ENCODE measurements around the gene IFFO2. TPM values are rescaled to one million over a fixed set of nuclear protein-coding genes. Genes with fewer than 3 reads are reported as not detected.

Gene IFFO2
- total RNA-seq, 1 donor from 2014 or later = 5.4 TPM

DNA sequence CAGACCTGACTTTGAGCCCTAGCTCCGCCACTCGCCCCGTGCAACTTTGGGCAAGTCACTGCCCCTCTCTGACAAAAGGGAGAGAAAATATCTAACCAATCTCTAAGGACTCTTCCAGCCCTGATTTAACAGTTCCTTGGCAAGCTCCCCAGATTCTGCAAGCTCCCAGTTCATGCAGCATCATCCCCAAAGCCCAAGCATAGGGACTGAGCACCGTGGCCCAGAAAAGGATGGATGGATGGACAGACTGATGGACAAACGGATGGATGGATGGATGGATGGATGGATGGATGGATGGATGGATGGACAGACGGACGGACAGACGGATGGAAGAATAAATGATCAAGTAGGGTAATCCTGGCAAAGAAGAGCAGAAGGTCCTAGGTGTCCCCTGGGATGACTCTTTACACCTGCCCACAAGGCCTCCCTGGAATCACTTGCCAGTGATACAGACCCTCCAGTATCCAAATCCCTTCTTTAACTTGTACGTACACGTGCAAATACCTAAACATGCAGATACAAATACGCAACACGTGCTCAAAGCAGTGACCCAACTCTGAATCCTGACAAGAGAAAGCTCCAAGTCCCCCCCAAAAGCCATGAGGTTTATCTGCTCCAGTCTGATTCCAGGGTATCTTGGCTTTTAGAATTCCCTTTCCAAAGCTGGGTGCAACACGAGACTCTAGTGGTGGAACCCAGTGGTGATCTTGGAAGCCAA is 16.0 kb downstream of the IFFO2 start:
- intact Hi-C loops (cut with DNase I) = no loop called here
- DNase-seq (ENCODE audit: low spot score) (no peak), ATAC-seq (no peak)

DNA sequence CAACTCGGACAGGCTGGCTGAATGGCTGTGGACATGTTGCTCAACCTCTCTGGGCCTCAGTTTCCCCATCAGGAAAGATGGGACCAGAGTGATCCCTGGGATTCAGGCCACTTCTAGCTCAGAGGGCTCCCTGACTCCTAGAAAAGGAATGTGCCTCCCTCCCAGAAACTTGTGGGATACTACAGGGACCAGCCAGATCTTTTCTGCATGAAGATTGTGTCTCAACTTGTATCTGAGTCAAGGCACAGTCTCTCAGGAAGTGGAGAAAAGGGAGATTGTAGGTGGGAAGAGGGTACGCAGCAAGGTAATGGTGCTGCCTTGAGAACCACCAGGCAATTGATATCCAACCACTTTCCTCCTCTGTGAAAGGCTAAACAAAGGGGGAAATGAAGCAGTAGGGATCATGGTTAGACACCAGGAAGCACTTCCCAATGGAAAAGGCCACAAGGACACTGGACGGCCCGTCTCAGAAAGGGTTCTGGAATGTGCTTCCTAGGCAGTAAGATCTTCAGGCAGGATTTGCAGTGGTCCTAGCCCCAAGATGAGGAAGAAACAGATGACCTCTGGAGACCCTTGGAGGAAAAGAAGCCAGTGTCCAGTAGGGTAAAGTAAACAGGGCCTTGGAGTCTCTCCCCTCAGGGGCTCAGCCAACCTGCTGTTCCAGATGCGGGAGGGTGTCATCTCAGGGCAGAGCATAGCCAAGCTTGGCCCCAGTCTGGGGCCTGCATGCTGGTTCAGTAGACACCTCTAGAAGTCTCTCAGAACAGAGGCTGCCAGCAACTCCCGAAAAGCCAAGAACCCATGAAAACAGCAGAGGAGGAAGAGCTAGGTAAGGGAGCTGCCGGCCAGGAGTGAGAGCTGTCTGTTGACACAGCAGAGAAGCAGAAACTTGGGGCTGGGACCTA is 16.8 kb downstream of the IFFO2 start:
- ATAC-seq (no peak), DNase-seq (ENCODE audit: low spot score) (no peak)
- intact Hi-C loops (cut with DNase I) = no loop called here

DNA sequence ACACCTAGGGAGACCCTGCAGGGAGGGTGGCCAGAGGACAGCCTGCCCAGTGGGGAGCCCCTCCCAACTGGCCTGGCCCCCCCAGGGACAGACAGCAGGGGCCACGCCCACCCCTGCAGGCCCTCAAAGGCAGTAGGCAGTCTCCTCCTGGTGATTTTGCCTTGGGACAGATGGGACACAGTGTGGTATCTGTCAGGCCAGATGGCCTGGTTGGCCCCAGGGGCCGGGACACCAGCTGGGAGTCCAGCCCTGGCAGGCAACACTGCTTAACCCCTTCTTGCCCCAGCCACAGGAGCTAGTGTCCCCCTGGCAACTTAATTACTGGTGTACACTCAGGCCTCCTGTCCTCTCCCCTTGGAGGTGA is 17.8 kb downstream of the IFFO2 start:
- no peak for ATAC-seq
- intact Hi-C loops (cut with DNase I) = no loop called here

DNA sequence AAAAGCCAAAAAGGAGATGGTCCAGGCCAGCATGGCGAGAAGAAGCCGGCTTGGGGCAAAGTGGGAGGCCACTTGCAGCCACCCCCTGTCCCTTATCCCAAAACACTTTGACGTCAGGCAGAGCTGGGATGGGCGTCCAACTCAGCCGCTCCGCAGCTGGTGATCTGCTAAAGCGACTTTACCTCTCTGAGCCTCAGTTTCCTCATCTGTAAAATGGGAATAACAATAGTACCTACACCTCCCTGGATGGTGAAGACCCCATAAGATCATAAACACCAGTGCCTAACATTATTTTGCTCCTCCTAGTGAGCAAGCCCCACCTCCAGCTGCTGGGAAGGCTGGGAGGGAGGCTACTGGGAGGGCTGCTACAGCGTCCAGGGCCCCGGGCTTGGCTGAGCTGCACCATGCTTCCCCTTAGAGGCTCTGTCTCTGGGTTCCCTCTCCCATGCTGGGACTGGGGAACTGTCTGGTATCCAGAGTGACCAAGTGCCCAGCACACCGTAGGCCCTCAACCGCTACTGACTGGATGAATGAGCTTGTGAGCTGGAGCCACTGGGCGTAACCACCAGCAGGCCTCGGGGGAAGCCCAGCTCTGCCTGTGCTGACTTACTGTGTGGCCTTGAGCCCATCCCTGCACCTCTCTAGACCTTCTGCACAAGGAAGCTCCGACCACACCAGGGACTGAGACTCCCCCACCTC is 18.3 kb downstream of the IFFO2 start:
- no peak for DNase-seq (ENCODE audit: low spot score)
- intact Hi-C loops (cut with DNase I) = no loop called here
- no peak for ATAC-seq

More for the DNA sequence above, 17.8 kb downstream of the IFFO2 start:
- no peak for DNase-seq (ENCODE audit: low spot score)

DNA sequence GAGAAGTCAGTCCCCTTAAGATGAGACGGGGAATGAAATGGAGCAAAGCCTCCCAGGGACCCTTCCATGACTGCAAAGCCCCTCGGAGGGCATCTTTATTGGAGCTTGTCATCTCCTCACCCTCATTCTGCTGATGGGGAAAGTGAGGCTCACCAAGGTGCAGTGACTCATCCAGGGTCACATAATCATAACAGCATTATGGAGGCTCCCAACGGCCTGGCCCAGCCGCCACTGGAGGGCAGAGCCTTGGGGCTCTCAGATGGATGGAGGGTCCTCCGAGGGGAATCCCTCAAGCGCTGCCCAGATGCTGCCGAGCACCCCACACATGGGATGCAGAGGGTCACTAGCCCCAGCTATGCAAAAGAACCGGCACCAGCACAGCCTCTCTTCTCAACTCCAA is 18.9 kb downstream of the IFFO2 start:
- intact Hi-C loops (cut with DNase I) = no loop called here
- DNase-seq (ENCODE audit: low spot score) (no peak), ATAC-seq (no peak)

DNA sequence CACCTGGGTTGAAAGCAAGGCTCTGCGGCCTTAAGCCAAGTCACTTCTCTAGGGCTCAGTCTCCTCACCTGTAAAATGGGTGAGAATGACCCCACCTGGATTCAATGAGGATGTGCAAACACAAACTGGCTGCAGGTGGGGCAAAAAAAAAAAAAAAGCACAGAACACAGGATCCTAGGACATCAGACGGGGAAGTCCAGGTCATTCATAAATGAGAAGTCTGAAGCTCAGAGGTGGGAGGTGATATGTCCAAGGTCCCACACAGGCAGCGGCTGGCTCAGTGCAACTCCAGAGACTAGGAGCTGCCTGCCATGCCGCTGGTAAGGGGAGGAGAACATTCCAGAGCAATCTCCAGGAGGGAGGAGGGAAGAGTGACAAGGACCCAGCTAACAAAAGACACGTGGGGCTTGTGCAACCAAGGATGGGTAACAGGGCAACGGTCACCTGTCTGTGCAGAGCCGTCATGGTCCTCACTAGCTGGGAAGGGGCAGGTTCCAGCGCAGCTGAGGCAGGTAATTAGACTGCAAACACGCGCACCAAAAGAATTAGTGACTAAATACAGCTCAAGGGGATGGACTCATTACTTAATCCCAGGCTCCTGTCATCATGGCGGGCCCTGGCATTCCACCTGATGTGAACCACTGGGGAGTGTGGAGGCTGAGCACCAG is 19.5 kb downstream of the IFFO2 start:
- no peak for ATAC-seq
- intact Hi-C loops (cut with DNase I) = no loop called here
- DNase-seq (ENCODE audit: low spot score) = no peak

DNA sequence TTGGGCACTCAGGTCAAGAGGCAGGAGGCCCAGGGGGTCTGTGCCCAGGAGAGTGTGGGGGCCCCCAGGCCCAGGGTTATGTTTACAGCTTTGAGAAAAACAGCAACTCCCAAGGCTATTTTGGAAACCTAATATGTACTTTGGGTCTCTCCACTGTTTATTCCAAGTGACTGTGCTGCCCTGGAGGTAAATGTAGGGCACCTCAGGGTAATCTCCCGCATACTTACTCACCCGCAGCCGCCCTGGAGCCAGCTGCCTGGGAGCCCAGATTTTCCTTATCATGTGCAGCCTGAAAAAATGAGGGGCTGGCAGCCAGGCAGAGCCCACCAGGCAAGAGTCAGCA is 20.0 kb downstream of the IFFO2 start:
- ATAC-seq = no peak

DNA sequence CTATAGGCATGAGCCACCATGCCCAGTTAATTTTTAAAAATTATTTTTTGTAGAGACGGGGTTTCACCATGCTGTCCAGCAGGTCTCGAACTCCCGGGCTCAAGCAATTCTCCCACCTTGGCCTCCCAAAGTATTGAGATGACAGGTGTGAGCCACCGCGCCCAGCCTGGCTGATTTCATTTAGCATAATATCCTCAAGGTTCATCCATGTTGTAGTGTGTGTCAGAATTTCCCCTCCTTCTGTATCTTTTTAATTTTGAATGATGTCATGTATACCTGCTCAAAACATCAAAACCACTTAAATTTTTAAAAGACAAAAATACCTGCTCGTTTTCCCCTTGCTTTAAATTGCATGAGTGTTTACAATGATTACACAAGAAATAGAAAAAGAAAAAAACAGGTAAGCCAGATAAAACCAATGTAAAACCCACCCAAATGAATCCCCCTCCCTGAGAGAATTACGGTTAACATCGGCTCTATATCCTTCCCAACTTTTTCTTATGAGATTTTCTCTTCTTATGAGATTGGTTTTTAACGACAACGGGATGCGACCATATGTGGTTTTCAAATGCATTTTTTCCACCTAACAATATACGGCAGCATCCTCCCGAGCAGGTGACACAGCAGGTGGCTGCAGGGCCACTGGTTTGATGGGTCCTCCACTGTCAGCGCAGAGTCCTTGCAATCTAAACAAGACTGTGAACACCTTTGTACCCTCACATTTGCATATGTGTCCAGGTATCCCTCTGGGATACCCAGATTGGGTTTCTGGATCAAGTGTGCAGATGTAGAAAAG is 22.1 kb downstream of the IFFO2 start:
- ATAC-seq (no peak), DNase-seq (ENCODE audit: low spot score) (no peak)
- intact Hi-C loops (cut with DNase I) = no loop called here

More for the DNA sequence above, 20.0 kb downstream of the IFFO2 start:
- intact Hi-C loops (cut with DNase I) = no loop called here
- DNase-seq (ENCODE audit: low spot score) = no peak

DNA sequence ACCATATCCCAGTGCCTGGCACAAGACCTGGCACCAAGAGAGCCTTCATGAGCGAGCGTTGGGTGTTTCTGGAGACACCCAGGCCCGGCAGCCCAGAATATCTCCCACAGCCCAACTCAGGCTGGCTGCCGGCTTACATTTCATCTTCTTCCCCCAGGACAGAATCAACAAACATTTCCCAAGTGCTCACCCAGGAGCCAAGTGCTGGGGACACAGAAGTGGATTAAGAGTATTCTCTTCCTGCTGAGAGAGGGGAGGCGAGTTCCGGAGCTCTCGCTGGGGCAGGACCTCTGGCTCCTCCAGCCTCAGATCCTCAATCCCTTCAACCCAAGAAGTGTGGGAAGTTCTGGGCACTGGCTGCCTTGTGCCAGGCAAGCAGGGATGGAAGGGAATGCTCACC is 23.6 kb downstream of the IFFO2 start:
- DNase-seq (ENCODE audit: low spot score) (no peak), ATAC-seq (no peak)
- intact Hi-C loops (cut with DNase I) = no loop called here

DNA sequence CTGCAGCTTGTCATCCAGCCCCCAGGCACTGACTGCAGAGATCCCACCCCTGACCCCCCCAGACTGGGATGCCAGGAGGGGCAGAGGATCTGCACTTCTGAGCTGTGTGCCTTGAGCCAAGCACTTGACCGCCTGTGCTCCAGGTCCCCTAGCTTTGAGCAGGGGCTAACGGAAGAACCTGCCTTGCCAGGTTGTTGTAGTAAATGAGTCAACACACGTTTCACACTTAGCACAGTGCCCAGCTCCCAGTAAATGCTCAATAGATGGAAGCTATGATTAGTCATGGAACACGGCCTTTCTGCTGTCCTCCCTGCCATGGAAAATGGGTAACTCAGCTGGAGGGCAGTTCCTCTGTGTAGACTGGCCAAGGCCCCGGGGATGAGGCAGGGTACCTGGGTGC is 24.1 kb downstream of the IFFO2 start:
- intact Hi-C loops (cut with DNase I) = no loop called here
- DNase-seq (ENCODE audit: low spot score) = no peak
- ATAC-seq = no peak

DNA sequence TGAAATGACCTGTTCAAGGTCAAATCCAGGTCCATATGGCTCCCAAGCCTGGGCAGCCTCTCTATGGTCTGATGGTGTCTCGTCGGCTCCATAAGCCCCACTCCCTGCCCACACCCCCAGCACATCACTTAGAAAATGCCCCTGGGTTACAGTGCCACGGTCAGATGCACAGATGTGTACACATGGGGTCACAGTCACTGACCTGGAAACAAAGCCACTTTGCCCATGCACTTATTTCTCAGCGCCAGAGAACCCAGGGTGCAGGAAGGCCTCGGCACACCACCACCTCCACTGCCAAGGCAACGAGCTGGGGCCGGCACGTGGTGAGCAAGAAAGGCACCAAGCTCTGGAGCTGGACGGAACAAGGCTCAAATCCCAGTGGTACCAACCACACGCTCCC is 24.7 kb downstream of the IFFO2 start:
- intact Hi-C loops (cut with DNase I) = no loop called here
- DNase-seq (ENCODE audit: low spot score) = no peak

DNA sequence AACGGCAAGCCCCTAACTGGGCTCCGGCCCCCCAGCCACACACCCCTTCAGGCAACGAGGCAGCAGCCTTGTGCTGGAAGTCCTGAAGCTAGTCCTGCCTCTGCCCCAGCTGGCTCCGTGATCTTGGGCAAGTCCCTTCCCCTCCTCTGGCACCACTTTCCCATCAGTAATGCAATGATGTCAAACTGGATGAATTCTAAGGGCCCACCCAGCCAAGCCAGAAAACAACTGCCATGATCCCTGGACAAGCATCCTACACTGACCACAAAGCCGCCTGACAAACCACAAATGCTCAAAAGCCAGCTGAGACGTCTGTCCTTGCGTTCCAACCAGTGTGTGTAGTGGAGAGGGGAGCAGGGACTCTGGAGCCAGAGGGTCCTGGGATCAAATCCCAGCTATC is 26.8 kb downstream of the IFFO2 start:
- intact Hi-C loops (cut with DNase I) = no loop called here
- ATAC-seq = no peak
- DNase-seq (ENCODE audit: low spot score) = no peak

More for the DNA sequence above, 24.7 kb downstream of the IFFO2 start:
- ATAC-seq = no peak

DNA sequence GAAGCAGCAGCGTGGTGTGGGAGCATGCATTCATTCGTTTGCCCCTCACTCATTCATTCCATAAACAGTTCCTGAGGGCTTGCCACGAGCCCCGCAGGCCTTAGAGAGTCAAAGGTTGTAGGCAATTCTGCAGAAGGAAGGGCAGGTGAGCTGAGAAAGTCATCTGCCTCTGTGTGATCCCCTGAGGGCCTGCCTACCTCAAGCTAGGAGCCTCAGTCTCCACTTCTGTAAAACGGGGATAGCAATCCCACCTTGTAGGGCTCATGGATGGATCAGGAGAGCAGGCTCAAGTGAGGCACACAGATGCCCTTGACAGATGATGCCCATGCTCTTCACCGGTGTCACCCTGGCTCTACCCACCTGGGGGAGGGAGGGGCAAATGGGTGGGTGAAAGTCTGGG is 27.5 kb downstream of the IFFO2 start:
- no peak for DNase-seq (ENCODE audit: low spot score)
- ATAC-seq = no peak
- intact Hi-C loops (cut with DNase I) = no loop called here

DNA sequence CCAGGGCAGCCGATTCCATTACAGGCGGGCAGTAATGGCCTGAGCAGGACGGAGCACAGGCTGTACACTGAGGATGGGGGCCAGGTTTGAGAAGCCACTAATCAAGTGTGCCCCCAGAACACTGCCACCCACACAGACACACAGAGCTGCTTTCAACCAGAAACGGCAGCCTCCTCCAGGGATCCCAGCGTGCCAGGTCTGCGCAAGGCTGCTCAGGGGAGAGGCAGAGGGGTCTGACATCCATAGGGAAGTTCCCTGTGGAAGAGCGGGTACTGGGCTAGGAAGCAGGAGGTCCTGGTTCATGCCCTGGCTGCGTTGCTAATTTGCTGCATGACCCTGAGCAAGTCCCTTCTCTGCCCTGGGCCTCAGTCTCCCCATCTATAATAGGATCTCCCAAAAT is 28.1 kb downstream of the IFFO2 start:
- ATAC-seq (no peak), DNase-seq (ENCODE audit: low spot score) (no peak)
- intact Hi-C loops (cut with DNase I) = no loop called here

DNA sequence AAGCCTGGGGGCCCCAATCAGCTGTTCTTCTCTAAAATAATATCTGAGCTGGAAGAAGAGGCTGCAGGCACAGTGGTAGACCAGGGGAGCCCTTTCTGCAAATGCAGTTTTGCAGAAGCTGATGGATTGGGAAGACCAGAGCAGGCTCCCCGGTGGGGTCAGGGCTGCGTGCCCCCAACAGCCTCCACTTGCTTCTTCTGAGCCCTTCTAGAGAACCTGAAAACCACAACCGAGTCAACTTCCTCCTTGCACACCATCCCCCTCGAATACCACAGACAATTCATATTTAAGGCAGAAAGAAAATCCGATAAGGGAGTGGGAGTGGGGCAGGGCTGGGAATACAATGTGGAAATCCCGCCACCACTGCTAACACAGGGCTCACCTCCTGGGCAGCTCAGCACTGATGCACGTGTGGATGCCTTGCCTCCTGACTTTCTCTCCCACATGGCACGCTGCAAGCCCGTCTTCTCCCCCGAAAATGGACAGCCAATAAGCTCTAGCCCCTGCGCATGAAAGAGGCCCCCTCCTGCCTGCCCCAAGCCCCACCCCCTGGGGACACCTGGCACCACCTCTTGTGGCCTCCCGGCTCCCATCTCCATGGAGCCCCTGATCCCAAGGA is 28.7 kb downstream of the IFFO2 start:
- DNase-seq (ENCODE audit: low spot score) (no peak), ATAC-seq (no peak)
- intact Hi-C loops (cut with DNase I) = no loop called here

DNA sequence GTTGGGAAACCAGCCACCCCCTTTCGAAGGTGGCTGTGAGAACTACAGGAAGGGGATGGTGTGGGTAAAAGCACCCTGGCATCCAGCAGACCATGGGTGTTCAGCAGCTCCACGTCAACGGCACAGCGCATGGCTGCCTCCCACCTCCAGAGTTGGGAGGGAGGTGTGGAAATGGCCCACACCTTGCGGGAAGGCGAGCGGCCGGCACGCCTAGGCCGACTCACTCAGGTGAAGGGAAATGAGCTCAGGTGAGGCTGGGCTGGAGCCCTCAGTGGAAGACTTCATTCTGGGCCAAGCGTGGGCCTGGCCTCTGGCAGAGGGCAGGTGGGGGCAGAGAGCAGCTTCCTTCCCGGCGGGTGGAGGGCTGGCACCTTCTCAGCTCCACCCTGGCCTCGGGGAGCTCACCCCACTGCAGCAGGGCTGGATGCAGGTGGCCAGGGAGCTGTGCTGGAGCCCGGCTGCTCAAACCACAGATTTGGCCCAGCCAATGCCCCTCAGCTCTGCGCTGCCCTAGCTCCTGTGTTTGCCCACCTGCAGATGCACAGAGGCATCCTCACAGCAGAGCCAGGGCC is 29.3 kb downstream of the IFFO2 start:
- intact Hi-C loops (cut with DNase I) = no loop called here
- DNase-seq (ENCODE audit: low spot score) (no peak), ATAC-seq (no peak)

DNA sequence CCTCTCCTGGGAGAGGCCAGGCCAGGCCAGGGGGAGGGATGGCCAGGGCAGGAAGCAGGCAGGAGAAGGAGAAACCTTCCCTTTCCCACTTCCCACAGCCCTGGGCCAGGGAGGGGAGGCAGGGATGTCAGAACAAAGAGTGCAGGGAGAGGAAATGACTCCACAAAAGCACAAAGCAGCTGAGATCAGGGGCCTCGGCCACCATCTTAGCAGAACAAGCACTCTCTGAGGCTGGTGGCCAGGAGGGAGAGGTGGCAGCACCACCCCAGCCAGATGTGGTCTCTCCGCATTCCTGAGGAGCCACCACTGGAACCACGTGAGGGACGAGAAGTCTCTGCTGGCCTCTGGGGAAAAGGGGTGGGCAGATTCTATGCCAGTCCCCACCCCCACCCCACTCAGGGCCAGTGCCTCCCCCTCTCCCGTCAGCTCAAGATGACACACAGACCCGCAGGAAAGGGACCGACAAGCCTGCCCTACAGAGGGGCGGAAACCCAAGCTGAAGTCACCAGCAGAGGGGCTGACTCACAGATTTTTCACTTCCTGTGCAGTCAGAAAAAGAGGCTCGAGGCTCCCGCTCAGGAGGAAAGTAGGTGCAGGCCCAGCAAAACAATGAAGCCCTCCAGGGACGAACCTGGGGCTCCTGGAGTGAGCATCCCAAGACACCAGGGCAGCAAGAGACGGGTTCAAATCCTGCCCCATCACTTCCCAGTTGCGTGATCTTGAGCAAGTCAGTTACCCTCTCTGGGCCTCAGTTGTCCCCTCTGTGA is 30.0 kb downstream of the IFFO2 start:
- ATAC-seq = peak; percentile 17
- no peak for DNase-seq (ENCODE audit: low spot score)
- intact Hi-C loops (cut with DNase I) = no loop called here
